Smooth muscle cell of the brain vasculature (primary cell): ENCODE data around the gene KCNN4.
"Not testable (repeated sequence)": the region's sequence is repeated elsewhere in the genome, so short reads cannot be mapped to it uniquely, and the experiment has no call there.

Experiments
- DNase-seq: peaks from one replicate; pipeline ENCODE4 v3.0.0-alpha.2; 2012; ENCODE audit warnings: low read depth, low spot score

KCNN4 gene

GRCh38 chr19:43774103-43774939, 6.5 kb downstream of the KCNN4 start:
- DNase-seq: no peak

DNA sequence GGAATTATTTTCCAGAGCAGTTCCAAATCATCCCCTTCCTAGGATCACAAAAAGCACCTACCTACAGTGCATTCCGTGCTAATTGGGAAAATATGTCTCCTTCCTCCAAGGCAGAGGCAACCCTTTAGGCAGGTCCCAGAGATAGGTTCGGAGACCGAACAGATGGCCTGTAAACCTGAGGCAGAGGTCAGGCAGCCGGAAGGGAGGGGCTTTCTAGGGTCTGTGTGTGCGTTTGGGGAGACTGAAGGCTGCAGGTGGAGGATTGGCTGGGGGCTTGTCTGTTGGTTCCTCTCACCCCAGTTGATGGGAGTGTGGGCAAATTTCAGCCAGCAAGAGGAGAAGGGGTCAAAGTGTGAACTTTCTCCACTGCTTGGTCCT, 7.1 kb downstream of the KCNN4 start:
- no peak for DNase-seq

DNA sequence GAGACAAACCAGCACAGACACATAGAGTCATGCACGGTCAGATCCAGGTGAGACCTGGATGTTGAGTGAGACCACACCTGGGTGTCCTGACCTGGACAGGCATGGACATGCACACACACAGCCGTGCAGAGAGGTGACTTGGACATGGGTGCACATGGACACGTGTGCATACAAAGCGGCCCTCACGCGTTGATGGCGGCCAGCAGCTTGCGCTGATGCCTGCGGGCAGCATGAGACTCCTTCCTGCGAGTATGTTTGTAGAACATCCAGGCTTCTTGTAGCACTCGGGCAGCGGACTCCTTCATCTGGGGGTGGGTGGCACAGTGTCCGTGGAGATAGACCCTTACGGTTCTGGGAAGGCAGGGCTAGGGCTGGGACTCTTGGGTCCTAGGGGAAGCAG, 11.5 kb downstream of the KCNN4 start:
- DNase-seq: no peak

- DNase-seq: no peak
Measured at GRCh38 chr19:43768273-43769050, 12.3 kb downstream of the KCNN4 start.

DNA sequence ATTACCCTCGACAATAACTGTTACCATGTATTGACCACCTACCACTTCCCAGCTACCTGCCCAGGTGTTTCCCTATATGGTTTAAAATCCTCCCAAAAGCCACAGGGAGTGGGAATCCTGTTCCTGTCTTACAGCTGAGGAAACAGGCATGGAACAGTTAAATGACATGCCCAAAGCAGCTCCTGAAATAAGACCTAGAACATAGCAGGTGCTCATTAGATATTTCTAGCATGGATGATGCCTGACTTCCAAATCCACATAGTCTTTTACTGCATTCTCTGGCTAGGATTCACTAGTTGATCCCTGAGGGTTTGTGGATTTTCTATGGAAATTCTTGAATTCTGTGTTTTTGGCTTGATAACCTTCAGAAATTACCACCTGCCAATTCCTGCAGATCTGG, 13.0 kb downstream of the KCNN4 start:
- DNase-seq: no peak

- no peak for DNase-seq
Measured at GRCh38 chr19:43767316-43767715, 13.5 kb downstream of the KCNN4 start.

- DNase-seq: no peak
Measured at GRCh38 chr19:43766755-43767043, 14.1 kb downstream of the KCNN4 start.

- peak; percentile 73 for DNase-seq
Measured at GRCh38 chr19:43765109-43765876, 15.5 kb downstream of the KCNN4 start.

- DNase-seq: not testable (repeated sequence)
Measured at GRCh38 chr19:43764684-43765083, 16.1 kb downstream of the KCNN4 start.

GRCh38 chr19:43763473-43763939, 17.3 kb downstream of the KCNN4 start:
- DNase-seq: no peak

DNA sequence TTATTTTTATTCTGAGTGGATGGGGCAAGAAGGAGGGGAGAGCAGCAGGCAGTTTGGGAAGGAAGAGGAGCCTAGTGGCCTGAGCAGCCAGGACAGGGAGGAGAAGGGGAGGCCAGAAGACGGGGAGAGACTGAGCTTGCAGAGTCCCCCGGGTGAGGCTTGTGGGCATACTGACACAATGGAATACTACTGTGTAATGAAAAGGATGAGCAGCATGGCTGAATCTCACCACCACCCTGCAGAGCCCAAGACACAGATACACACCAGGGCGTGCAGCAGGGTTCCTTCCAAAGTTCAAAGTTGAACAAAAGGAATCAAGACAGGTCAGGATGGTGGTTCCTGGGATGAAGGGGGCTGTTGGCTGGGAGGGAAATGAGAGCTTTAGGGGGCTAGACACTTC, 18.0 kb downstream of the KCNN4 start:
- DNase-seq: no peak

DNA sequence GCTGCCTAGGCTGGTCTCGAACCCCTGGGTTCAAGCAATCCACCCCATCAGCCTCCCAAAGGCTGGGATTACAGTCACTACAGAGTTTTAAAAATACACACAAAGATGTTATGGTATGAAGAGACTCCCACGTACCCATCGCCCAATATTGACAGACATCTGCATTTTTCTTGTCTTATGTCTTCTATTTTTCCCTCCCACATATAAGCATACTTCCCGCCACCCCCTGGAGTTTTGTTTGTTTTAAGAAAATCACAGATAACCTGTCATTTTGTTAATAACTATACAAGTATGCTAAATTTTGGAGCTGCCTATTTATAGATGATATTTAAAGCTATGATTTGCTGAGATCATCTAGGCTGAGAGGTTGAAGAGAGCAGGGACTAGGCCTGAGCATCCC, 19.8 kb downstream of the KCNN4 start:
- no peak for DNase-seq

- peak; percentile 36 for DNase-seq
Measured at GRCh38 chr19:43759515-43759914, 21.3 kb downstream of the KCNN4 start.

- peak; percentile 26 for DNase-seq
Measured at GRCh38 chr19:43755256-43755801, 25.4 kb downstream of the KCNN4 start.

- peak; percentile 95 for DNase-seq
Measured at GRCh38 chr19:43754503-43755255, 26.1 kb downstream of the KCNN4 start, which contains the start of gene SMG9. TSS of gene SMG9 (minus strand) at chr19:43754962. CDS start at chr19:43750741, 4,221 bp downstream.

DNA sequence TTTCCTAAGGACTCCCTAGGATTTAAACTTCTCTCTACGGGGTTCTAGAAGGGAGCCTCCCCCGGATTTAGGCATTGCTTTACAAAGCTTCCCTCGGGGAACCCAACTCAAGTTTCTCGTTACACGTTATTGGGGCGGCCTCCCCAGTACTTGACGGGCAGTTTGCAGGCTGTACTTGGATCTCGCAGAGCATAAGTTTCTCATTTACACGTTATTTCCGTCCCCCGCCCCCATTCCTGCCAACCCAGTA, 26.6 kb downstream of the KCNN4 start:
- no peak for DNase-seq

DNA sequence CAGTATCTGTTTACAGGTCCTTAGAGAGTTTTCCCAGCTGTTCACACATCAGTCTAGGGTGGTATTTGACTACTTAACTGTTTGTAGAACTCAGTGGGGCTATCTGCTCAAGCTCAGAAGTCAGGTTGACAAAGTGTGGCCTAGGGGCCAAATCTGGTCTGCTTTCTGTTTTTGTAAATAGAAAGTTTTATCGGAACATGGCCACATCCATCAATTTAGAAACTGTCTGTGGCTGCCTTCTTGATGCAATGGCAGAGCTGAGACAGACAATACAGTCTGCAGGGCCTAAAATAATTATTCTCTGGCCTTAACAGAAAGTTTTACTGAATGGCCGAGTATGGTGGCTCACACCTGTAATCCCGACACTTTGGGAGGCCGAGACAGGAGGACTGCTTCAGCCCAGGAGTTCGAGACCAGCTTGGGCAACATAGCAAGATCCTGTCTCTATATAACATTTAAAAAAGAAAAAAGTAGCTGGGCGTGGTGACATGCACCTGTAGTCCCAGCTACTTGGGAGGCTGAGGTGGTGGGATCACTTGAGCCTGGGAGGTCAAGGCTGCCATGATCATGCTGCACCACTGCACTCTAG, 28.4 kb downstream of the KCNN4 start:
- DNase-seq: no peak

DNA sequence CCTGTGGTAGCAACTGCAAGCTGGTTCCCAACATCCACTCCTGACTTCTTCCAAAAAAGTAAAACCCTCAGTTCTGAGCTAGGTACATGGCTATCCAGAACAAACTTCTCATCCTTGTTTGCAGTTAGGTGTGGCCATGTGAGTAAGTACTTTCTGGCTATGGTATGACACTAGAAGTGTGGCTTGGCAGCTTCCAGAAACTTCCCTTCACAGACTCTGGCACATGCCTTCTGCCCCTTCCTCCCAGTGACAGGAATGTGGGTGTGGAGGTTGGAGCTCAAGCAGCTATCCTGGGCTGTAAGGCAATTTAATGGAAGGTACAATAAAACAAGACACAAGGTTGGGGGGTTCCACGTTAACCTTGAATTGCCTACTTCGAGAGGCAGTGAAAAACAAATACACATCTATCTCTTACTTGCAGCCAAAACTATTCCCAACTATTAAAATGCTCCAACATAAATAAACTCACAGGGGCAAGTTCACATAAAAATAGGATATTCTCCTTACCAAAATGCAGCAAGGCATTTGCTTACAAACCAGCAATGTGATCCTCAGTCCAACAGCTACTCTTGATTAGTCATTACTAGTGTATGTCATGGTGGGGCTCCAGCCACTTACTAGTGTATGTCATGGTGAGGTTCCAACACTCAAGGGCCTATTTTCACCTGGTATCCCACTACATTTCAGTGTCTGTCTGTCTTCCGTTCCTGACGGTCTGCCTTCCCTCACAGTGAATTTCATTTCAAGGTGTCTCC, 29.1 kb downstream of the KCNN4 start:
- DNase-seq: no peak

DNA sequence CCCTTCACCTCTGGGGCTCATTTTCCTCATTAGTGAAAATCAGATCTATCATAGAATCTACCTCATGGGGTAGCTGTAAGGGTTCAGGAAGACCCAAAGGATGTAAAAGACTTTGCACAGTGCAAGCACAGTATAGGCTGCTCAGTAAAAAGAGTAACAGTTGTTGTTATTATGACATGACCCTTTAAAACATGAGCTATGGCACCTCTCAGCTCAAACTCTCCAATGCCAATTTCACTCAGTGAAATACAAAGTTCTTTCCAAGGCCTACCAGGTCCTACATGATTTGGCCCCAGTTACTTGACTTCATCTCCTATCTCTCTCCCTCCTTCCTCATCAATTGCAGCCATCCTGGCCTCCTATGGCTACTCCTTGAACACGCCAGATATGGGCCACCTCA, 30.9 kb downstream of the KCNN4 start:
- no peak for DNase-seq

DNA sequence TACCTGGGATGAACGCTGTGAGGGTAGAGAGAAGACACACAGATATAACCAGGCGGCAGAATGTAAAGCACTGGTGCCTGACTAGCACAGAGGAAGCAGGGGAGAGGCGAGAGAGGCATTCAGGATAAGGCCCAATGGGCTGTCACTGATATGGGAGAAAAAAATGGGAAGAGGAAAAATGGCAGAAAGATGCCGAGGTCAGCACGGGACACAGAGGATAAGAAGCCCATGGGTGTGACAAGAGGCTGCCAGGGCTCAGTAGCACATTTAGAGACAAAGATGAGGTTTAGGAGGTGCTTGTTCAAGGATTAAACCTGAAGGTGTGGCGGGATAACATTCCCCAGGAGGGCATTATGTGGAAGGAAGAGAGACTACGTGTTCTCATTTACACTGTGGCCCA, 31.6 kb downstream of the KCNN4 start:
- DNase-seq: no peak
